ENCODE data around the gene VDR.
A peak's percentile ranks its signal among the peaks of the same experiment; 100 is the strongest.
"Not testable (repeated sequence)": the region's sequence is repeated elsewhere in the genome, so short reads cannot be mapped to it uniquely, and the experiment has no call there.

The VDR gene

GRCh38 chr12:47849261-47849660 lies 55.5 kb downstream of the VDR start:
- ATAC-seq (replicated peaks) = no peak
- DNase-seq = no peak
- Mint-ChIP-seq H3K27ac (no peak overlapping the region), H3K4me1 (no peaks in the 10 kb centered on the region), H3K4me3 (no peak overlapping the region), H3K36me3 (peaks cover 44 to 78% of the 10 kb centered on the region in 2 donors), H3K27me3 (no peaks in the 10 kb centered on the region), H3K9me3 (no peaks in the 10 kb centered on the region)

GRCh38 chr12:47848853-47849252 lies 55.9 kb downstream of the VDR start:
- no peaks in the 10 kb centered on the region for H3K27me3 Mint-ChIP-seq
- peaks cover 44 to 80% of the 10 kb centered on the region in 2 donors for H3K36me3 Mint-ChIP-seq
- DNase-seq (no peak), ATAC-seq (replicated peaks) (no peak)
- no peaks in the 10 kb centered on the region for H3K4me1 Mint-ChIP-seq
- H3K9me3 Mint-ChIP-seq = no peaks in the 10 kb centered on the region
- H3K4me3 Mint-ChIP-seq = no peak overlapping the region
- H3K27ac Mint-ChIP-seq = peak overlapping the region; percentile 42

GRCh38 chr12:47846294-47846996 lies 58.3 kb downstream of the VDR start:
- H3K27ac Mint-ChIP-seq = peak overlapping the region; percentile 70
- H3K4me3 Mint-ChIP-seq = no peak overlapping the region
- ATAC-seq (replicated peaks) (no peak), DNase-seq (no peak)
- H3K27me3 Mint-ChIP-seq = no peaks in the 10 kb centered on the region
- no peaks in the 10 kb centered on the region for H3K4me1 Mint-ChIP-seq
- H3K36me3 Mint-ChIP-seq = peaks cover 41 to 77% of the 10 kb centered on the region in 2 donors
- H3K9me3 Mint-ChIP-seq = no peaks in the 10 kb centered on the region

GRCh38 chr12:47845081-47845480 lies 59.7 kb downstream of the VDR start:
- DNase-seq = no peak
- Mint-ChIP-seq H3K4me1 (no peaks in the 10 kb centered on the region), H3K27ac (no peak overlapping the region), H3K27me3 (no peaks in the 10 kb centered on the region), H3K36me3 (peaks cover 36 to 63% of the 10 kb centered on the region in 2 donors), H3K9me3 (no peaks in the 10 kb centered on the region), H3K4me3 (no peak overlapping the region)
- no peak for ATAC-seq (replicated peaks)

GRCh38 chr12:47844264-47845019 lies 60.4 kb downstream of the VDR start:
- H3K36me3 Mint-ChIP-seq = peaks cover 35 to 62% of the 10 kb centered on the region in 2 donors
- no peaks in the 10 kb centered on the region for H3K4me1 Mint-ChIP-seq
- H3K27ac Mint-ChIP-seq = no peak overlapping the region
- H3K27me3 Mint-ChIP-seq = no peaks in the 10 kb centered on the region
- ATAC-seq (replicated peaks) (no peak), DNase-seq (no peak)
- no peaks in the 10 kb centered on the region for H3K9me3 Mint-ChIP-seq
- H3K4me3 Mint-ChIP-seq = no peak overlapping the region

- DNase-seq (no peak), ATAC-seq (replicated peaks) (no peak)
- Mint-ChIP-seq H3K4me1 (no peaks in the 10 kb centered on the region), H3K27me3 (no peaks in the 10 kb centered on the region), H3K36me3 (peaks cover 35 to 54% of the 10 kb centered on the region in 2 donors), H3K27ac (peak overlapping the region; percentile 77), H3K4me3 (no peak overlapping the region), H3K9me3 (no peaks in the 10 kb centered on the region)
Measured at GRCh38 chr12:47843226-47843980, 61.4 kb downstream of the VDR start.

- not testable (repeated sequence) for H3K4me3 Mint-ChIP-seq; H3K9me3 Mint-ChIP-seq; H3K27ac Mint-ChIP-seq; H3K27me3 Mint-ChIP-seq; H3K4me1 Mint-ChIP-seq; DNase-seq; ATAC-seq (replicated peaks)
- H3K36me3 Mint-ChIP-seq = peaks cover 35 to 49% of the 10 kb centered on the region in 2 donors
Measured at GRCh38 chr12:47842543-47842942, 62.3 kb downstream of the VDR start.

GRCh38 chr12:47841910-47842309 lies 62.9 kb downstream of the VDR start:
- no peaks in the 10 kb centered on the region for H3K9me3 Mint-ChIP-seq
- H3K36me3 Mint-ChIP-seq = peaks cover 31 to 43% of the 10 kb centered on the region in 2 donors
- no peaks in the 10 kb centered on the region for H3K27me3 Mint-ChIP-seq
- no peak overlapping the region for H3K27ac Mint-ChIP-seq
- H3K4me1 Mint-ChIP-seq = peaks cover 6 to 8% of the 10 kb centered on the region in 2 donors
- H3K4me3 Mint-ChIP-seq = no peak overlapping the region
- ATAC-seq (replicated peaks) (no peak), DNase-seq (no peak)

GRCh38 chr12:47841501-47841900 lies 63.3 kb downstream of the VDR start:
- Mint-ChIP-seq H3K27ac (no peak overlapping the region), H3K4me3 (no peak overlapping the region), H3K9me3 (no peaks in the 10 kb centered on the region), H3K36me3 (peaks cover 31 to 39% of the 10 kb centered on the region in 2 donors), H3K27me3 (no peaks in the 10 kb centered on the region), H3K4me1 (peaks cover 9 to 11% of the 10 kb centered on the region in 2 donors)
- DNase-seq = no peak
- ATAC-seq (replicated peaks) = no peak

- H3K27me3 Mint-ChIP-seq = no peaks in the 10 kb centered on the region
- no peaks in the 10 kb centered on the region for H3K9me3 Mint-ChIP-seq
Measured at GRCh38 chr12:47840571-47840970, 64.2 kb downstream of the VDR start.

GRCh38 chr12:47839214-47839876 lies 65.4 kb downstream of the VDR start:
- Mint-ChIP-seq H3K9me3 (no peaks in the 10 kb centered on the region), H3K36me3 (peaks cover 11 to 17% of the 10 kb centered on the region in 2 donors), H3K4me1 (peaks cover 25 to 33% of the 10 kb centered on the region in 2 donors), H3K27ac (no peak overlapping the region), H3K4me3 (no peak overlapping the region), H3K27me3 (no peaks in the 10 kb centered on the region)
- ATAC-seq (replicated peaks) (no peak), DNase-seq (no peak)

More at GRCh38 chr12:47840571-47840970, 64.2 kb downstream of the VDR start:
- Mint-ChIP-seq H3K27ac (peak overlapping the region; percentile 11), H3K4me1 (peaks cover 14 to 21% of the 10 kb centered on the region in 2 donors), H3K36me3 (peaks cover 21 to 30% of the 10 kb centered on the region in 2 donors), H3K4me3 (no peak overlapping the region)
- no peak for ATAC-seq (replicated peaks)
- no peak for DNase-seq

GRCh38 chr12:47838286-47838931 lies 66.4 kb downstream of the VDR start:
- Mint-ChIP-seq H3K4me3 (no peak overlapping the region), H3K27ac (no peak overlapping the region), H3K9me3 (no peaks in the 10 kb centered on the region), H3K27me3 (no peaks in the 10 kb centered on the region), H3K4me1 (peaks cover 32 to 42% of the 10 kb centered on the region in 2 donors), H3K36me3 (peaks cover 4 to 8% of the 10 kb centered on the region in 2 donors)
- DNase-seq = no peak
- ATAC-seq (replicated peaks) = peak; percentile 28 to 47

GRCh38 chr12:47837190-47838171 lies 67.3 kb downstream of the VDR start:
- Mint-ChIP-seq H3K36me3 (peaks cover 0 to 4% of the 10 kb centered on the region in 2 donors), H3K9me3 (no peaks in the 10 kb centered on the region), H3K27me3 (no peaks in the 10 kb centered on the region), H3K27ac (no peak overlapping the region), H3K4me3 (no peak overlapping the region), H3K4me1 (peaks cover 40 to 52% of the 10 kb centered on the region in 2 donors)
- DNase-seq (no peak), ATAC-seq (replicated peaks) (peak; percentile 34 to 41)
